Testis (tissue), 3 donors: ENCODE measurements around the gene EIF4E1B. TPM values are rescaled to one million over a fixed set of nuclear protein-coding genes. Genes with fewer than 3 reads are reported as not detected.

ENCODE experiments used
- DNase-seq: peaks from one replicate; pipeline ENCODE4 v3.0.0-alpha.2; 2019
- H3K27ac ChIP-seq, 2 donors: fragments of 200-600 bp; sonication (generic); one replicate each; pipeline ENCODE4 v1.5.1; 2019
- H3K27me3 ChIP-seq: fragments of 200-600 bp; sonication (generic); one replicate; pipeline ENCODE4 v1.5.1; 2019
- H3K36me3 ChIP-seq: fragments of 200-600 bp; sonication (generic); one replicate; pipeline ENCODE4 v1.5.1; 2017; ENCODE audit warnings: low read depth; ENCODE audit errors: missing control alignments
- H3K4me1 ChIP-seq: fragments of 200-600 bp; sonication (generic); one replicate; pipeline ENCODE4 v1.5.1; 2019
- H3K4me3 ChIP-seq, 2 donors: fragments of 200-600 bp; sonication (generic); one replicate each; pipeline ENCODE4 v1.5.1; 2017 to 2019
- H3K9me3 ChIP-seq: fragments of 200-600 bp; sonication (generic); one replicate; pipeline ENCODE4 v1.5.1; 2017
- POLR2A ChIP-seq: fragments of 450-650 bp; IDR thresholded peaks from one replicate; pipeline ENCODE4 v1.6.1; 2017; ENCODE audit warnings: antibody characterized with exemption, mild to moderate bottlenecking, moderate library complexity
- WGBS, 2 donors: methylation state at CpG; one replicate each; pipeline ENCODE4 v1.1.5; 2018; 5-methylcytosine and 5-hydroxymethylcytosine counted together
- intact Hi-C: fragments of 100-400 bp; cut with DNase I; formaldehyde crosslinking; loops from one replicate; pipeline ENCODE4 v1.15.1; 2023; ENCODE audit warnings: low total_unique reads
- polyA plus RNA-seq: library from polyadenylated mRNA; stranded (reverse); fragments of 350-450 nt; fragmentation: Illumina TruSeq; extraction: RNeasy Lipid Tissue Mini Kit (QIAGEN cat#74804); gene quantifications from one replicate; pipeline ENCODE4 v1.2.3, GENCODE V29; 2014; ENCODE audit warnings: low read depth, low replicate concordance; ENCODE audit not compliant: insufficient read depth
- total RNA-seq, 2 donors: library from RNA; depleted of rRNA; stranded (reverse); fragments of >200 nt; gene quantifications; one replicate each; pipeline ENCODE4 v1.2.3, GENCODE V29; 2016
- TF ChIP-seq, protein P1 (sequence below), 3 experiments: fragments of 450-650 bp in 2 of 3; fragments of 200-600 bp in 1 of 3; sonication (generic) in 1 of 3; IDR thresholded peaks; one replicate each; pipeline ENCODE4 v1.5.1; 2016 to 2019; ENCODE audit warnings: antibody characterized with exemption in 3 of 3, mild to moderate bottlenecking in 2 of 3, moderate library complexity in 1 of 3

Gene EIF4E1B
- total and polyA plus RNA-seq, 3 donors from 2014 or later = 0.99 to 2.4 (median 1.0) TPM

DNA sequence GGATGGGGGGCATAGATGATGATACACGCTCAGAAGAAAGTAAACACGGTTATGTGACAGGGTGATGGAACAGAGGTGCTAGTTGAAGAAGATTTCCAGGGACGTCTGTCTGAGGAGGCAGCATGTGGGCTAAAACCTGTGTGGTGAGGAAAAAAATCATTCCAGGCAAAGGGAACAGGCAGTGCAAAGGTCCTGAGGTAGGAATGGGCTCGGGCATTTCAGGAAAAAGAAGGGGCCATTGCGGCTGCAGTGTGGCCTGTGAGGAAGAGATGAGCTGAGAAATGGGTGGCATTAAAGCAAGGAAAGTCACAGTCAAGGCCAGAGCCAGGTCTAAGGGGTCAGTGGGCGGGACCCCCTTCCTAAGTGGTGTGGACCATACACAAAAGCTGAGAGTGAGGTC, 35.0 kb downstream of the EIF4E1B start:
- H3K27me3 ChIP-seq = no peaks in the 10 kb centered on the region
- intact Hi-C loops = no loop called here
- 88 to 91% methylated on average over 6 of the region's 6 CpGs for WGBS, 2 donors

DNA sequence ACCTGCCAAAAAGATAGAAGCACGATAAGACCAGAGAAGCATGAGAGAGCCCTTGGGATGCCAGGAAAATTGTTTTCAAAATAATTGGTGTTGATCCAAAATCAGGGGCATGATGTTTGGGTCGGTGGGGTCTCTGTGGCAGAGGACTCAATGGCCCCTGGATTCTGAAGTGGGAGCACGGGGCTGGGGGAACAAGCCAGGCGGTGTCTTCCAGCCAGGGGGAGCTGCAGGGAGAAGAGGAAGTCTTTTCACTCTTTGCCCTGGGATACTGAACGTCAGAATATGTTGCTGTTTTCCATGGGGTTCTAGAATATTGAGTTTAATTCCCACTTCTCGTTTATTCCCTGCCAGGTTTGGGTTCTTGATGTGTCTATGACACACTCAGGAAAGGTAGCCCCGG, 37.2 kb downstream of the EIF4E1B start:
- DNase-seq = no peak
- Histone ChIP-seq H3K27ac (no peak overlapping the region), H3K4me3 (no peak overlapping the region), H3K36me3 (no peaks in the 10 kb centered on the region), H3K27me3 (no peaks in the 10 kb centered on the region), H3K4me1 (no peaks in the 10 kb centered on the region), H3K9me3 (no peaks in the 10 kb centered on the region)
- 82% methylated on average over 7 of the region's 7 CpGs for WGBS, 2 donors
- TF ChIP-seq, protein P1, sequence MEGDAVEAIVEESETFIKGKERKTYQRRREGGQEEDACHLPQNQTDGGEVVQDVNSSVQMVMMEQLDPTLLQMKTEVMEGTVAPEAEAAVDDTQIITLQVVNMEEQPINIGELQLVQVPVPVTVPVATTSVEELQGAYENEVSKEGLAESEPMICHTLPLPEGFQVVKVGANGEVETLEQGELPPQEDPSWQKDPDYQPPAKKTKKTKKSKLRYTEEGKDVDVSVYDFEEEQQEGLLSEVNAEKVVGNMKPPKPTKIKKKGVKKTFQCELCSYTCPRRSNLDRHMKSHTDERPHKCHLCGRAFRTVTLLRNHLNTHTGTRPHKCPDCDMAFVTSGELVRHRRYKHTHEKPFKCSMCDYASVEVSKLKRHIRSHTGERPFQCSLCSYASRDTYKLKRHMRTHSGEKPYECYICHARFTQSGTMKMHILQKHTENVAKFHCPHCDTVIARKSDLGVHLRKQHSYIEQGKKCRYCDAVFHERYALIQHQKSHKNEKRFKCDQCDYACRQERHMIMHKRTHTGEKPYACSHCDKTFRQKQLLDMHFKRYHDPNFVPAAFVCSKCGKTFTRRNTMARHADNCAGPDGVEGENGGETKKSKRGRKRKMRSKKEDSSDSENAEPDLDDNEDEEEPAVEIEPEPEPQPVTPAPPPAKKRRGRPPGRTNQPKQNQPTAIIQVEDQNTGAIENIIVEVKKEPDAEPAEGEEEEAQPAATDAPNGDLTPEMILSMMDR (IDR thresholded peaks at IDR 0.05) = no peak
- no peak for TF ChIP-seq POLR2A
- intact Hi-C loops = no loop called here

More for the DNA sequence above, 35.0 kb downstream of the EIF4E1B start:
- Histone ChIP-seq H3K36me3 (no peaks in the 10 kb centered on the region), H3K4me3 (no peak overlapping the region), H3K4me1 (no peaks in the 10 kb centered on the region), H3K27ac (no peak overlapping the region), H3K9me3 (no peaks in the 10 kb centered on the region)
- no peak for TF ChIP-seq POLR2A
- TF ChIP-seq, protein P1 (IDR thresholded peaks at IDR 0.05) = no peak
- no peak for DNase-seq

DNA sequence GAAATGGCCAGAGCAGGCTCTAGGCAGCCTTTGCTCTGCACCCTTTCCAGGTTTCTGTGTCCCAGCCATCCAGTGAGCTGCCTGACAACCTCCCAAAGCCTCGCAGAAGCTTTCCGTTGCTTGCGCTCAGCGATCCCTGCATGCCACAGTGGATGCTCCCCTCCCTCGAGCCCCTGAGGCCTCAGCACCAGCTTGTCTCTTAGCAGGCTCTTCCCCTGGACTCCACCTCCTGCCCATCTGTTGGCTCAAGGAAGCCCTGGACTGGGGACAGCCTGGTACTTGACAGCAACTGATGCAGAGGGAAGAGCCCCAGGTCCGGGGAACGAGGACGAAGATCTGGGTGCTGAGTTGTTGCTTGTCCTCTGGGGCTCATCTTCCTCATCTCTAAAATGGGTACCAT, 40.0 kb downstream of the EIF4E1B start:
- WGBS, 2 donors = 76 to 83% methylated on average over 8 of the region's 8 CpGs
- no peaks in the 10 kb centered on the region for H3K9me3 ChIP-seq
- H3K36me3 ChIP-seq = no peaks in the 10 kb centered on the region
- intact Hi-C loops = no loop called here
- no peaks in the 10 kb centered on the region for H3K27me3 ChIP-seq
- no peak overlapping the region for H3K4me3 ChIP-seq
- H3K4me1 ChIP-seq = no peaks in the 10 kb centered on the region
- H3K27ac ChIP-seq = no peak overlapping the region
- TF ChIP-seq, protein P1 (IDR thresholded peaks at IDR 0.05) = no peak
- TF ChIP-seq POLR2A = no peak
- DNase-seq = no peak

DNA sequence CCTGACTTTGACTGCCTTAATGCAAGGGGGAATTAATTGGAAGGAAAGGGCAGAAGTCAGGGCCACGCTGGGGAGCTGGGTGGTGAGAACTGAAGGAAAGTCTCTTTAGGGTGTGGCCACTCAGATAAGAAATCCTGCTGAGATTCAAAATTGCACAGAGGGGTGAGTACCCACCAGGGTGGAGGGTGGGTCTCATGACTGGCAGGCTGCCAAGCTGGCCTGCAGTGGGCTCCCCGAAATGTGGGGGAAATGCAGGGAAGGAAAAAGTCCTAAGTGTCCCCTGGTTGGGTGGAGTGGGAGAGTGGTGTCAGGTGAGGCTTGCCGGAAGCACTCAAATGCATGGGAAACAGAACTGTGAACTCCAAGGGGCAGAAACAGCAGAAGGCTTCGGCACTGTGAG, 40.9 kb downstream of the EIF4E1B start:
- Histone ChIP-seq H3K27me3 (no peaks in the 10 kb centered on the region), H3K36me3 (no peaks in the 10 kb centered on the region), H3K9me3 (no peaks in the 10 kb centered on the region), H3K4me1 (no peaks in the 10 kb centered on the region), H3K4me3 (no peak overlapping the region), H3K27ac (no peak overlapping the region)
- TF ChIP-seq, protein P1 (IDR thresholded peaks at IDR 0.05) = no peak
- TF ChIP-seq POLR2A = no peak
- DNase-seq = no peak
- intact Hi-C loops = no loop called here
- 77 to 88% methylated on average over 4 of the region's 4 CpGs for WGBS, 2 donors

DNA sequence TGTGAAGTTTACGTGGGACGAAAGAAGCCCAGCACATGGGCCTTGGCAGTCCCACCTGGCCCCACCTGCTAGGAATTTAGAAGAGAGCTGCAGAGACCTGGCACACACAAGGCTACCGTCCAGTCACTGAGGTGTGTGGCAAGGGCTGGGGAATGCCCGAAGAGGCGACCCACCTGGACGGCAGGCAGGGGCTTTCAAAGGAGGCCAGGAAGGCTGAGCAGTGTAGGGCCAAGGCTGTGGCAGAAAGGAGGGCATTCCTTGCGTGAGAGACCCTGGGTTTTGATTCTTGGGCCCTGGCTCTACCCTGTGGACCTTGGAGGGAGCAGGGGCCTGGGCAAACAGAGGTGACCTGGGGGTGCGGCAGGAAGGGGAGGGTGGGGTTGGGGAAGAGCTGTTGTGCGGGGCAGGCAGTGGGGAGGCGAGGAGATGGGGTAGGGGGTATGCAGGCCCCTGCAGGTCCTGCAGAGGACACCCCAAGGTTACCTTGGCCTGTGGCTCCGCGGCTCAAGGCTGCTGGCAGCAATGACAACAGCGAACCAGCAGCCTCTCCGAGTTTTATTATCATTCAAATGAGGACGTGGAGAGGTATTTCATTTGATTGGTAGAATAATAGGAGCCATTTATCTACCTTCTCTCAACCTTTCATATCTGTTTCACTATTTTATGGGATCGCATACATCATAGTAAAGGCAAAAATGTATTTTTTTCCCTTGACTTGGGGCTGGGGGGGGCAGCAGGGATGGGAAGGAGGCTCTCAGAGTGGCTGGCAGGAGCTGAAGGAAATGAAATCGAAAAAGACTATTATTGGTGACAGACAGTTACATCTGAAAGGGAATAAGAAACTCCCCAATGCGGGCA, 41.6 kb downstream of the EIF4E1B start:
- intact Hi-C loops = no loop called here
- H3K36me3 ChIP-seq = no peaks in the 10 kb centered on the region
- H3K4me3 ChIP-seq = no peak overlapping the region
- no peaks in the 10 kb centered on the region for H3K9me3 ChIP-seq
- no peak overlapping the region for H3K27ac ChIP-seq
- TF ChIP-seq POLR2A = no peak
- TF ChIP-seq, protein P1 (IDR thresholded peaks at IDR 0.05) = no peak
- no peak for DNase-seq
- no peaks in the 10 kb centered on the region for H3K4me1 ChIP-seq
- WGBS, 2 donors = 62% methylated on average over 18 of the region's 18 CpGs
- no peaks in the 10 kb centered on the region for H3K27me3 ChIP-seq
